Nephron (organoid): Measurements from ENCODE around the gene SF3A1.
A peak's percentile ranks its signal among the peaks of the same experiment; 100 is the strongest.

Experiments used
- H3K27ac Mint-ChIP-seq, 3 experiments: 2 replicates each; pipeline ENCODE4 v1.8.0; 2020; ENCODE audit warnings: mixed read lengths in 3 of 3, mild to moderate bottlenecking in 2 of 3, moderate library complexity in 1 of 3
- H3K27me3 Mint-ChIP-seq: 2 replicates; pipeline ENCODE4 v1.8.0; 2021; ENCODE audit warnings: low read depth, mild to moderate bottlenecking, moderate library complexity, mixed read lengths
- H3K36me3 Mint-ChIP-seq: 2 replicates; pipeline ENCODE4 v1.8.0; 2020; ENCODE audit warnings: low read depth, mixed read lengths
- H3K4me1 Mint-ChIP-seq: 2 replicates; pipeline ENCODE4 v1.8.0; 2020; ENCODE audit warnings: mixed read lengths
- H3K4me3 Mint-ChIP-seq, 3 experiments: 2 replicates each; pipeline ENCODE4 v1.8.0; 2020; ENCODE audit warnings: mild to moderate bottlenecking in 3 of 3, mixed read lengths in 3 of 3, moderate library complexity in 2 of 3
- H3K9me3 Mint-ChIP-seq: 2 replicates; pipeline ENCODE4 v1.8.0; 2020; ENCODE audit warnings: mixed read lengths
- TF ChIP-seq, protein P1 (sequence below), 3 experiments: fragments of 200-600 bp; sonication (generic); IDR thresholded peaks; one replicate each; pipeline ENCODE4 v1.5.0; 2021; ENCODE audit warnings: antibody characterized with exemption in 3 of 3; ENCODE audit not compliant: unreplicated experiment in 3 of 3

Gene SF3A1

DNA sequence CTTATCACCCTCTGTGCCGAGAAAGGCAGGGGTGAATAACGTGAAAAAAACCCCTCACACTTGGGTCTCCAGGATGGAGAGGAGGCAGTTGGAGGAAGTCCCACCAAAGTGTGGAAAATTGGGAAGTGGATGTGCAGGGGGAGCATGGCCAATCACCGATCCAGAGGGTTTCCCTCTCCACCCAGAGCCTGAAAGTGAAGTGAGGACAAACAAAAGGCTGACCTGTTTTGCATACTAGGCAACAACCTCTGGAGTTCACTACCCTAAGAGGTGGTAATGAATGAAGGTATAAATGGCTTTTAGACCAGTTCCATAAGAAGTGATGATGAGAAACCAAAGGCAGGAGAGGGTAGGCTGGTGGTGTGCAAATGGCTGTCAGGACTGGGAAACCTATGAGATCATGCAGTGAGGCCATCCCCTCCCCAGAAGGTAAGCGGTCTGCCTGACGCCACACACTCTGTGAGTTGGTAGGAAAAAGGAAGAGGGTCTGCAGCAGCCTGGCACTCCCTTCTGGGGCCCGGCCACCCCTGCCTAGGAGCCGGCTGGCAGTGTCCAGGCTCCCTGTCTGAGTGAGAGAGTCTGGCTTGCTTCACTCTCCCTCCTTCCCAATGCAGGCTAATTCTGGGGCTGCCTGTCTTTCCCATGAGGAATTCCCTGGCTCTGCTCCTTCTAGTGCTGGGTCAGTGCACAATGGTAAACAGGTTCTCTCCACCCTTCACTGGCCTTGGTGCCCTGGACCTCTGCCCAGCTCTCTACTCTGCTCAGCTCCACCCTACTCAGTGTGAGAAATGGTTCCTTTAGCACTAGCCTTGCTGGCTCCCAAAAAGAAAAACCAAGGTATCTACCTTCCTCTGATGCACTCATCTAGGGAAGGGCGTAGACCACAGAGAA lies 45.6 kb downstream of the SF3A1 start:
- Mint-ChIP-seq H3K9me3 (no peaks in the 10 kb centered on the region), H3K4me3 (peak overlapping the region in 1 of 3 experiments; percentile 3), H3K27ac (peak overlapping the region; percentile 83 to 88 (median 87)), H3K27me3 (no peaks in the 10 kb centered on the region), H3K4me1 (peaks cover 53% of the 10 kb centered on the region), H3K36me3 (no peaks in the 10 kb centered on the region)
- TF ChIP-seq, protein P1, sequence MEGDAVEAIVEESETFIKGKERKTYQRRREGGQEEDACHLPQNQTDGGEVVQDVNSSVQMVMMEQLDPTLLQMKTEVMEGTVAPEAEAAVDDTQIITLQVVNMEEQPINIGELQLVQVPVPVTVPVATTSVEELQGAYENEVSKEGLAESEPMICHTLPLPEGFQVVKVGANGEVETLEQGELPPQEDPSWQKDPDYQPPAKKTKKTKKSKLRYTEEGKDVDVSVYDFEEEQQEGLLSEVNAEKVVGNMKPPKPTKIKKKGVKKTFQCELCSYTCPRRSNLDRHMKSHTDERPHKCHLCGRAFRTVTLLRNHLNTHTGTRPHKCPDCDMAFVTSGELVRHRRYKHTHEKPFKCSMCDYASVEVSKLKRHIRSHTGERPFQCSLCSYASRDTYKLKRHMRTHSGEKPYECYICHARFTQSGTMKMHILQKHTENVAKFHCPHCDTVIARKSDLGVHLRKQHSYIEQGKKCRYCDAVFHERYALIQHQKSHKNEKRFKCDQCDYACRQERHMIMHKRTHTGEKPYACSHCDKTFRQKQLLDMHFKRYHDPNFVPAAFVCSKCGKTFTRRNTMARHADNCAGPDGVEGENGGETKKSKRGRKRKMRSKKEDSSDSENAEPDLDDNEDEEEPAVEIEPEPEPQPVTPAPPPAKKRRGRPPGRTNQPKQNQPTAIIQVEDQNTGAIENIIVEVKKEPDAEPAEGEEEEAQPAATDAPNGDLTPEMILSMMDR (IDR thresholded peaks at IDR 0.05; ENCODE audit: unreplicated experiment in 3 of 3), result no peak

DNA sequence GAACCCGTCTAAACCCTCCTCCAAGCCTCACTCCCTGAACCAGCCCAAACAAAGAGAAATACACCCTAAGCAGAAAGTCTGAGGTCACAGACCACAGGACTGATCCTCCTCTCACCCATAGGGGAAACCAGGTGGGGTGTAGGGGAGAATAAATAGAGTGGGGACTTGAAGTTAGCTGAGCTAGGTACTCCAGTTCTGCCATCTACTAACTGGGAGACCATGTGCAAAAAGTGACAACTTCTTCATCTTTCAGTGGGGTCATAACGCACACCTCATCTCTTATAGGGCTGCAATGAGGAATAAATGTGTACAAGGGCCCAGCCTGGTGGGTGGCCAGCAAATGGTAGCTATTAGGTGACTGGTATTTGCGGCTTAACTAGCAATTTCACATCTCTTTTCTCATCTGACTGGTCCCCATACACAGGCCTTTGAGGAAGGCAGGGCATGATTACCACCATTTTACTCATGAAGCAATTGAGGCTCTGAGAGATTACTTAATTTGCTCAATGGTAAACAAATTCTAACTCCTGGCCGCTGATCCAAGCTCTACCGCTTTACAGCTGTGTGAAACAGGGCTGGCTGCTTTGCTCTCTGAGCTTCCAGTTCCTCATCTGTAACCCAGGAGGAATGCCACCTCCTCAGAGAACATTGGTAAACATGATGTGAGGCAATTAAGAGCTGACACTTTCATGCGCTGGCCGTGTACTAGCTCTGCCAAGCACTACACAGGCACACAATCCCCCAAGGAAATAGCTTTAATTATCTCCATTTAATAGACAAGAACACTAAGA lies 46.5 kb downstream of the SF3A1 start:
- Mint-ChIP-seq H3K27me3 (no peaks in the 10 kb centered on the region), H3K4me3 (no peak overlapping the region), H3K4me1 (peaks cover 61% of the 10 kb centered on the region), H3K27ac (peak overlapping the region; percentile 83 to 88 (median 87)), H3K9me3 (no peaks in the 10 kb centered on the region), H3K36me3 (no peaks in the 10 kb centered on the region)
- TF ChIP-seq, protein P1 (IDR thresholded peaks at IDR 0.05; ENCODE audit: unreplicated experiment in 3 of 3), result no peak

DNA sequence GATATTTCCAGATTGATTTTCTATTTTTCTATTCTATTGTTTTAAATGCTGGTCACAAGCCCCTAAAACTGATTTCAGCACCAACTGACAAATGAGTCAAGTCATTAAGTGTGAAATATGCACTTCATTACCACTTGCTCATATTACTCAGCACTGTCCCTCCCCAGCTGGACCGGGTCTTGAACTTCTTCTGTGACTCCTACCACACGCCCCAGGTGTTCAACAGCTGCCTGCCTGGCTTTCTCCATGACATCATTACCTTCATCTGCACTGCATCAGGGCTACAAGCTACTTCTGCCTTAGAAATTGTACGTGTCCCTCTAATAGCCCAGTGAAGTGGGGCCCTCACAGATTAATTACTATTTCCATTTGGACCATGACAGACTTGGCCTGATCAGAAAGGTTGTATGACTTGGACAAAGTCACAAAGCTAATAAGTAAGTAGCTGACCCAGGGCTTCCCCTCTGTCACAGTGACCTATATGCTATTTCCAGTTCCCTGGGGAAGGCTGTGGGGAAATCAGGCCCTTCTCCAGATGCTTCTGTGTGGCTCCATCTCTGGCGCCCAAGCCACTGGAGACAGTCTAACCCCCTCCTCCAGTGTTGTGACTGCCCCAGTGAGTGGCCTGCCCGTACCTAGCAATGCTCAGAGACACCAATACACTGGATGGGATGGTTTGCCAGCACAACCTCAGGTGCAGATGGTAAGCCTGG lies 48.0 kb downstream of the SF3A1 start:
- Mint-ChIP-seq H3K4me1 (peaks cover 63% of the 10 kb centered on the region), H3K36me3 (no peaks in the 10 kb centered on the region), H3K9me3 (no peaks in the 10 kb centered on the region), H3K4me3 (no peak overlapping the region), H3K27ac (peak overlapping the region; percentile 65 to 88 (median 86)), H3K27me3 (no peaks in the 10 kb centered on the region)
- TF ChIP-seq, protein P1 (IDR thresholded peaks at IDR 0.05; ENCODE audit: unreplicated experiment in 3 of 3), result no peak

DNA sequence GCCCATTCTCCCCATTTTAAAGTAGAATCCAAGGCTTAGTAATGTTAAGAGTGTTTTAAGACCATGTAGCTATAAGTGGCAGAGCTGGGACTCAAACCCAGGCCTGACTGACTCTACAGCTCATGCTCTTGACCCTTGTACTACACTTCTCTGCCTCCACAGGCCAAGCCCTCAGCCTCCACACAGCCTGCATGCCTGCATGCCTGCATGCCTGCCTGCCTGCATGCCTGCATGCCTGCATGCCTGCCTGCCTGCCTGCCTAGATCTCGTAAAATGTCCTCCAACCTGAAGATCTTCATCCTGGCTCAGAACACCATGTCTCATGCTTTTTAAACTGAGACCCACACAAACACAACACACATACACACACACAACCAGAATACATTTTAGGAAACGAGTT lies 48.6 kb downstream of the SF3A1 start:
- Mint-ChIP-seq H3K4me1 (peaks cover 63% of the 10 kb centered on the region), H3K9me3 (no peaks in the 10 kb centered on the region), H3K36me3 (peaks cover 3% of the 10 kb centered on the region), H3K27ac (peak overlapping the region; percentile 65 to 88 (median 86)), H3K27me3 (no peaks in the 10 kb centered on the region), H3K4me3 (peak overlapping the region in 1 of 3 experiments; percentile 2)
- TF ChIP-seq, protein P1 (IDR thresholded peaks at IDR 0.05; ENCODE audit: unreplicated experiment in 3 of 3), result no peak

DNA sequence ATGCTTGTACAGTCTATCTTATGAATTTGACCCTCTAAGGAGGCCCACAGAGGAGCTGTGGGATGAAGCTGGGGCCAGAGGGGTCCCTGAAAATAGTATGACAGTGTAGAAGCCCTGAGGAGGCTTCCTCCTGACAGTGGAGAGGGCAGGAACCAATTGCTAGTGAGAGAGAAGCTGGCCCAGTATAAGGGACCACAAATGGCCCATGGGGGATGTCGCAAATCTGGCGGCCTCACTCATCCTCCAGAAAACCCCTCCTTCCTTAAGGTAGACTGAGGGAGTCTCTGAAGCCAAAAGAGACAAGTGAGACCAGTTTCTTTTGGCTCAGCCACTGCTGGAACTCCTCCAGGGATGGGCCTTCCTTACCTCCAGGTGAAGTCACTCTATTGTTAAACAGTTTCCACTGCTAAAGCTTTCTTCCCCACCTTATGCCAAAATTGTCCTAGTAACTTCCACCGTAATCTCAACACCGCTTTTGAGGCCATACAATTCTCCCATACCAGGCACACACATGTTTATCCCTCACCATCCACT lies 49.6 kb downstream of the SF3A1 start:
- peak overlapping the region in 2 of 3 experiments; percentile 53 to 91 for H3K27ac Mint-ChIP-seq
- peaks cover 55% of the 10 kb centered on the region for H3K4me1 Mint-ChIP-seq
- peaks cover 3% of the 10 kb centered on the region for H3K36me3 Mint-ChIP-seq
- H3K4me3 Mint-ChIP-seq, result no peak overlapping the region
- TF ChIP-seq, protein P1 (IDR thresholded peaks at IDR 0.05; ENCODE audit: unreplicated experiment in 3 of 3), result no peak
- no peaks in the 10 kb centered on the region for H3K9me3 Mint-ChIP-seq
- H3K27me3 Mint-ChIP-seq, result no peaks in the 10 kb centered on the region
